Esophagus squamous epithelium (tissue), 5 donors: ENCODE results near the gene JAZF1. TPM values are rescaled to one million over a fixed set of nuclear protein-coding genes. Genes with fewer than 3 reads are reported as not detected.
A peak's percentile ranks its signal among the peaks of the same experiment; 100 is the strongest.

ENCODE experiments used
- DNase-seq: peaks from one replicate; lab custom pipeline; 2025; lab: John Stamatoyannopoulos, UW
- H3K27ac ChIP-seq, 4 donors: fragments of 200-600 bp; sonication (generic); one replicate each; pipeline ENCODE4 v1.5.1; 2016 to 2019; ENCODE audit warnings: mild to moderate bottlenecking in 1 of 4
- H3K27me3 ChIP-seq, 4 donors: fragments of 200-600 bp; sonication (generic); 1 replicate in 3 of 4; 2 replicates in 1 of 4; pipeline versions ENCODE4 v1.5.1 to v1.6.0; 2017 to 2021; ENCODE audit warnings: antibody characterized with exemption in 1 of 4
- H3K36me3 ChIP-seq, 3 donors: fragments of 200-600 bp; sonication (generic); one replicate each; pipeline ENCODE4 v1.5.1; 2016 to 2019
- H3K4me1 ChIP-seq, 3 donors: fragments of 200-600 bp; sonication (generic); one replicate each; pipeline ENCODE4 v1.5.1; 2017 to 2019
- H3K4me3 ChIP-seq, 4 donors: fragments of 200-600 bp; sonication (generic); 1 replicate in 3 of 4; 2 replicates in 1 of 4; pipeline ENCODE4 v1.5.1; 2016 to 2019; ENCODE audit warnings: mild to moderate bottlenecking in 2 of 4, moderate library complexity in 1 of 4
- H3K9me3 ChIP-seq, 3 donors: fragments of 200-600 bp; sonication (generic); one replicate each; pipeline ENCODE4 v1.5.1; 2016 to 2019
- CTCF ChIP-seq, 6 experiments: fragments of 450-650 bp in 4 of 6; fragments of 200-600 bp in 2 of 6; sonication (generic) in 2 of 6; IDR thresholded peaks; one replicate each; pipeline ENCODE4 v1.5.1; 2016 to 2019; ENCODE audit warnings: antibody characterized with exemption in 6 of 6, mild to moderate bottlenecking in 4 of 6, moderate library complexity in 4 of 6
- POLR2A ChIP-seq, 4 donors: fragments of 450-650 bp; IDR thresholded peaks; one replicate each; pipeline ENCODE4 v1.6.1; 2017; ENCODE audit warnings: antibody characterized with exemption in 4 of 4, mild to moderate bottlenecking in 4 of 4, moderate library complexity in 3 of 4
- WGBS, 2 donors: methylation state at CpG; one replicate each; pipeline ENCODE4 v1.1.5; 2018; 5-methylcytosine and 5-hydroxymethylcytosine counted together
- intact Hi-C: fragments of 100-400 bp; cut with DNase I; formaldehyde crosslinking; loops from one replicate; pipeline ENCODE4 v1.15.0; 2022
- total RNA-seq, 4 donors: library from RNA; depleted of rRNA; stranded (reverse); fragments of >200 nt; gene quantifications; one replicate each; pipeline ENCODE4 v1.1.0, GENCODE V29; 2016
- donor health status: DM: yes; HTN: yes; CAD: no.

Gene JAZF1
- total RNA-seq, 4 donors from 2014 or later = 1.3 to 8.6 (median 2.0) TPM

DNA sequence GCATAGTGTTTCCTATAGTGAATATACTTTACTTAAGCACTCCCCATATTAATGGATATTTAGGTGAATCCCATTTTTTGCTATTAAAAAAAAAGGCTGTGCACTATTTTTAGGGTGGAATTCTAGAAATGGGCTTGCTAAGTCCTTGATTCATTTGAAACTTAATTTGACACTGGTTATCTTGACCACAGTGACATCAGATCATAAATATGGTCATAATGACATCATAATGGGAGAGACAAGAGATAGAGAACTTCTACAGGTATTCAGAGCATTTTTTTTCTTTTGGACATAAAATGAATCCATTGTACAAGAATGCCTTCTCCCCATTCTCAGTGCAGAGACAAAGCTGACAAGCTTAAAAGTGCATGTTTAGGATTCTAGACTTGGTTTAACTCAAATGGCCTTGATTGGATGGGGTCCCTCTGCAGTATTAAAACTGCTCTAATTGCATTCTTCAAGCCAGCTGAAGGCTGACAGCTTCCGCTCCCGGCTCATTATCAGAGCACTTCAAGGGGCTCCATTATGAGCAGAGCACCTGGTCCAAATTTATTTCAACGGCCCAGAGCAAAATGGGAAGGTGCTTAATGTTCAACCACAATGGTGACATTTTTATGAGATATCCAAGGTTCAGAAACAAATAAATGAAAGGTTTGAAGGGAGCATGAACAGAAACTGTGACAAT is 104.8 kb downstream of the JAZF1 start:
- Histone ChIP-seq H3K27me3 (no peaks in the 10 kb centered on the region), H3K4me3 (no peak overlapping the region), H3K9me3 (no peaks in the 10 kb centered on the region), H3K4me1 (peaks cover 0 to 15% (median 0%) of the 10 kb centered on the region in 3 donors), H3K27ac (no peak overlapping the region), H3K36me3 (no peaks in the 10 kb centered on the region)
- DNase-seq = no peak
- TF ChIP-seq POLR2A (IDR thresholded peaks at IDR 0.05) (no peak), CTCF (IDR thresholded peaks at IDR 0.05) (no peak)
- intact Hi-C loops = no loop called here
- 94 to 100% methylated on average over 1 to 3 of the region's 3 CpGs for WGBS, 2 donors

DNA sequence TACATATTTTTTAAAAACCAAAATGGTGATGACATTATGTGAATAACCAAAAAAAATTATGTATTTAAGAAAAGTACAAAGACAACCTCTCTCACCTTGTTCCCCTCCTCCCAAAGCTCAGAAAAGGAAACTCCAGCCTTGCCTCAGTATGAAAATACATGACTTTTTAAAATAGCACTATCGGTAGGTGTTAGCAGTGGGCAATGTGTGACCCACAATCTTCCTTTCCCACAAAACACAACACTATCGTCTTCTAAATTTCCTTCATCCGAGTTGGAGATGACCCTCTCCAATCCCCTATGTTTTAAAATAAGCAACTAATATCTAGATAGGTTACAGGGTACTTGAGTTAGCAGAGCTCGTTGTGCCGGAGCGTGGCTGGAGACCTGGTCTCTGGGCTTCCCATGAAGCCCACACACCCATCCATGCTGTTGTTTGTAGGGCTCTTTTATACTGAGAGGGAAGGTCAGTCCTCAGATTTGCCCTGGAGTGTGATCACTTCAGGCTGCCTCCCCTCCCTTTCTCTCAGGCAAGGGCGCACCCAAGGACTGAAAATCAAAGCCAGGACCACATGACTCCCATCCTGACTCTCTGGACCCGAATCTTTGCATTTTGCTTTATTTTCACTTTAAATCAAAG is 107.6 kb downstream of the JAZF1 start:
- Histone ChIP-seq H3K4me3 (no peak overlapping the region), H3K27me3 (no peaks in the 10 kb centered on the region), H3K4me1 (peaks cover 0 to 32% (median 4%) of the 10 kb centered on the region in 3 donors), H3K9me3 (no peaks in the 10 kb centered on the region), H3K36me3 (no peaks in the 10 kb centered on the region), H3K27ac (no peak overlapping the region)
- TF ChIP-seq POLR2A (IDR thresholded peaks at IDR 0.05) (no peak), CTCF (IDR thresholded peaks at IDR 0.05) (no peak)
- no peak for DNase-seq
- 94 to 96% methylated on average over 8 of the region's 8 CpGs for WGBS, 2 donors
- intact Hi-C loops = no loop called here

GRCh38 chr7:28071570-28071969 is 109.0 kb downstream of the JAZF1 start:
- Histone ChIP-seq H3K4me3 (no peak overlapping the region), H3K4me1 (peaks cover 0 to 24% (median 4%) of the 10 kb centered on the region in 3 donors), H3K27me3 (no peaks in the 10 kb centered on the region), H3K27ac (peak overlapping the region in 1 of 4 donors; percentile 59), H3K36me3 (no peaks in the 10 kb centered on the region), H3K9me3 (no peaks in the 10 kb centered on the region)
- intact Hi-C loops = no loop called here
- TF ChIP-seq POLR2A (IDR thresholded peaks at IDR 0.05) (no peak), CTCF (IDR thresholded peaks at IDR 0.05) (no peak)
- DNase-seq = no peak
- 88 to 97% methylated on average over 6 of the region's 6 CpGs for WGBS, 2 donors

DNA sequence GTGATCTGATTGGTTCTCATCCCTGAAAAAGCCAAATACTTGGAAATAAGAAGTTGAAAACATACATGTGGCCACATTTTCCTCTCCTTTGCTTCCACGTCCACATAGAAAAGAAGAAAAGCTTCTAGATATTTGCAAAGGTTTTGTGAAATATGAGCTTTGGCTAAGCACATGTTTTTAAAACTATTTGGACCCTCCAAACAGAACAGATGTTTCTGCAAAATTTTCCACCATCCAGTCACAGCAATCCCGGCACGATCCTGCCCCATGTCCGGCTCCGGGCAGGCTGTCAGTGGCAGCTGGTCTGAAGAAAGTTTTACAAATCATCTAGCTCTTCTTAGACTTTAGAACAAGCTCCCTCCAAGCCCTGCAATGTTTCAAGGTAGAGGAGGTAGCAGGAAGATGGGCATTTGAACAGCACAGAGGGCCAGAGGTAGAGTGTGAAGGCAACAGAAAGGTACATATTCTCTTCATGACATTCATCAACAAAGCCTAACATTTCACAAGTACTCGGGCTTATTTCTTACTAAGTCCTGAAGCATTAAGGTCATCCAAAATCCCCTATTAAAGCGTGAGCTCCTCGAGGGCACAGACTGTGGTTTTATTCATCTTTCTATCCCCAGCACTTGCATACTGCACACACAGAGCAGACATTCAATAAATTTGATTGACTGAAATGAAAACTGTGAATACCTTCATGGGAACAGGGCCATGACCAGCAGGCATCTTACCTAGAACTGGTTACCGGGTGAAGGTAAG is 110.1 kb downstream of the JAZF1 start:
- Histone ChIP-seq H3K36me3 (no peaks in the 10 kb centered on the region), H3K9me3 (no peaks in the 10 kb centered on the region), H3K27ac (peak overlapping the region in 3 of 4 donors; percentile 4 to 66 (median 59)), H3K4me3 (no peak overlapping the region), H3K4me1 (peaks cover 0 to 24% (median 4%) of the 10 kb centered on the region in 3 donors), H3K27me3 (no peaks in the 10 kb centered on the region)
- intact Hi-C loops = no loop called here
- 68 to 69% methylated on average over 9 of the region's 9 CpGs for WGBS, 2 donors
- TF ChIP-seq CTCF (IDR thresholded peaks at IDR 0.05) = no peak
- no peak for TF ChIP-seq POLR2A (IDR thresholded peaks at IDR 0.05)
- no peak for DNase-seq
